Testis (tissue), 3 donors: Measurements from ENCODE around the gene RHOF. TPM values are rescaled to one million over a fixed set of nuclear protein-coding genes. Genes with fewer than 3 reads are reported as not detected.
"Not testable (repeated sequence)": the region's sequence is repeated elsewhere in the genome, so short reads cannot be mapped to it uniquely, and the experiment has no call there.

ENCODE experiments used
- DNase-seq: peaks from one replicate; pipeline ENCODE4 v3.0.0-alpha.2; 2019
- H3K27ac ChIP-seq, 2 donors: fragments of 200-600 bp; sonication (generic); one replicate each; pipeline ENCODE4 v1.5.1; 2019
- H3K27me3 ChIP-seq: fragments of 200-600 bp; sonication (generic); one replicate; pipeline ENCODE4 v1.5.1; 2019
- H3K36me3 ChIP-seq: fragments of 200-600 bp; sonication (generic); one replicate; pipeline ENCODE4 v1.5.1; 2017; ENCODE audit warnings: low read depth; ENCODE audit errors: missing control alignments
- H3K4me1 ChIP-seq: fragments of 200-600 bp; sonication (generic); one replicate; pipeline ENCODE4 v1.5.1; 2019
- H3K4me3 ChIP-seq, 2 donors: fragments of 200-600 bp; sonication (generic); one replicate each; pipeline ENCODE4 v1.5.1; 2017 to 2019
- H3K9me3 ChIP-seq: fragments of 200-600 bp; sonication (generic); one replicate; pipeline ENCODE4 v1.5.1; 2017
- POLR2A ChIP-seq: fragments of 450-650 bp; IDR thresholded peaks from one replicate; pipeline ENCODE4 v1.6.1; 2017; ENCODE audit warnings: antibody characterized with exemption, mild to moderate bottlenecking, moderate library complexity
- WGBS, 2 donors: methylation state at CpG; one replicate each; pipeline ENCODE4 v1.1.5; 2018; 5-methylcytosine and 5-hydroxymethylcytosine counted together
- intact Hi-C: fragments of 100-400 bp; cut with DNase I; formaldehyde crosslinking; loops from one replicate; pipeline ENCODE4 v1.15.1; 2023; ENCODE audit warnings: low total_unique reads
- polyA plus RNA-seq: library from polyadenylated mRNA; stranded (reverse); fragments of 350-450 nt; fragmentation: Illumina TruSeq; extraction: RNeasy Lipid Tissue Mini Kit (QIAGEN cat#74804); gene quantifications from one replicate; pipeline ENCODE4 v1.2.3, GENCODE V29; 2014; ENCODE audit warnings: low read depth, low replicate concordance; ENCODE audit not compliant: insufficient read depth
- total RNA-seq, 2 donors: library from RNA; depleted of rRNA; stranded (reverse); fragments of >200 nt; gene quantifications; one replicate each; pipeline ENCODE4 v1.2.3, GENCODE V29; 2016
- TF ChIP-seq, protein P1 (sequence below), 3 experiments: fragments of 450-650 bp in 2 of 3; fragments of 200-600 bp in 1 of 3; sonication (generic) in 1 of 3; IDR thresholded peaks; one replicate each; pipeline ENCODE4 v1.5.1; 2016 to 2019; ENCODE audit warnings: antibody characterized with exemption in 3 of 3, mild to moderate bottlenecking in 2 of 3, moderate library complexity in 1 of 3

Gene RHOF
- total and polyA plus RNA-seq, 3 donors from 2014 or later, result 16.9 to 20.5 (median 18.0) TPM

DNA sequence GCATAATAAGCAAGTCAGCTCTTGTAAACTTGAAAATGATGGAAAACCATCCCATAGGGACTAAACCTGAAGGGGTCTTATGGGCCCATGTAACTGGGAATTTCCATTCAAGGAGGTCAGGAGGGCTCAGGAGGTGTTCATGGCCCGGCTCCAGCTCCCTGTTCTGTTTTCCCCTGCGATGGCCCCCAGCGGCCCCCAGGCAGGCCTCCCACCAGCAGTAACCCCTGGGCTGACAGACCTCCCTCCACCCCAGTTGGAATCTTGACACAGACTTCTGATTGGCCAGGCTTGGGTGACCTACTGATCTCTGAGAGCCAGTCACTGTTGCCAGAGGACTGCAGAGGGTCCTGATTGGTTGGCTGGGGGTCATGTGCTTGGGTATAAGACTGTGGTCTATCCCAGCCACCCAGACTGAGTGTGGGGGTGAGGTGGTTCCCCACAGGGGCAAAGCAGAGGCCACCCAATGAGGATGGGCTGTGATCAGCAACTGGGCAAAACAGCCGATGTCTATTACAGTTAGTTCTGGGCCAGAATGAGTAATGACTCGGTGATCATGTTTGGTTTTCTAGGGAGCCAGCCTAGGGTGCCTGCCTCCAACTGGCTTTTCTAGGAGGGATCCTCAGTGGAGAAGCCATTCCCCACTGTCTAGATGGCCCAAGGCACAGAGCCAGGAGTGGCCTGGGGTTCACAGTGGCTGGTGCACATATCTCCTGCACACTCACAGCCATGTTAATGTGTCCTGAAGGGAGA is 27.0 kb downstream of the RHOF start:
- Histone ChIP-seq H3K36me3 (no peaks in the 10 kb centered on the region), H3K4me3 (no peak overlapping the region), H3K27ac (no peak overlapping the region), H3K9me3 (no peaks in the 10 kb centered on the region), H3K4me1 (peaks cover 8% of the 10 kb centered on the region), H3K27me3 (no peaks in the 10 kb centered on the region)
- TF ChIP-seq, protein P1, sequence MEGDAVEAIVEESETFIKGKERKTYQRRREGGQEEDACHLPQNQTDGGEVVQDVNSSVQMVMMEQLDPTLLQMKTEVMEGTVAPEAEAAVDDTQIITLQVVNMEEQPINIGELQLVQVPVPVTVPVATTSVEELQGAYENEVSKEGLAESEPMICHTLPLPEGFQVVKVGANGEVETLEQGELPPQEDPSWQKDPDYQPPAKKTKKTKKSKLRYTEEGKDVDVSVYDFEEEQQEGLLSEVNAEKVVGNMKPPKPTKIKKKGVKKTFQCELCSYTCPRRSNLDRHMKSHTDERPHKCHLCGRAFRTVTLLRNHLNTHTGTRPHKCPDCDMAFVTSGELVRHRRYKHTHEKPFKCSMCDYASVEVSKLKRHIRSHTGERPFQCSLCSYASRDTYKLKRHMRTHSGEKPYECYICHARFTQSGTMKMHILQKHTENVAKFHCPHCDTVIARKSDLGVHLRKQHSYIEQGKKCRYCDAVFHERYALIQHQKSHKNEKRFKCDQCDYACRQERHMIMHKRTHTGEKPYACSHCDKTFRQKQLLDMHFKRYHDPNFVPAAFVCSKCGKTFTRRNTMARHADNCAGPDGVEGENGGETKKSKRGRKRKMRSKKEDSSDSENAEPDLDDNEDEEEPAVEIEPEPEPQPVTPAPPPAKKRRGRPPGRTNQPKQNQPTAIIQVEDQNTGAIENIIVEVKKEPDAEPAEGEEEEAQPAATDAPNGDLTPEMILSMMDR (IDR thresholded peaks at IDR 0.05), result no peak
- TF ChIP-seq POLR2A, result no peak
- WGBS, 2 donors, result 76 to 87% methylated on average over 3 to 5 of the region's 5 CpGs
- intact Hi-C loops, result loop anchor here (5.0 kb wide), 1 partner anchor 69 kb away; no protein-coding TSS in a partner anchor
- peak; percentile 48 for DNase-seq

- intact Hi-C loops, result loop anchor here (5.0 kb wide), 1 partner anchor 68 kb away; no protein-coding TSS in a partner anchor
- no peaks in the 10 kb centered on the region for H3K9me3 ChIP-seq
- TF ChIP-seq POLR2A, result no peak
- TF ChIP-seq, protein P1 (IDR thresholded peaks at IDR 0.05), result no peak
- H3K4me3 ChIP-seq, result no peak overlapping the region
- 79 to 92% methylated on average over 5 of the region's 5 CpGs for WGBS, 2 donors
- no peaks in the 10 kb centered on the region for H3K27me3 ChIP-seq
- no peak overlapping the region for H3K27ac ChIP-seq
- no peak for DNase-seq
- no peaks in the 10 kb centered on the region for H3K36me3 ChIP-seq
- peaks cover 8% of the 10 kb centered on the region for H3K4me1 ChIP-seq
Measured at GRCh38 chr12:121765573-121765972, 27.9 kb downstream of the RHOF start.

- WGBS, 2 donors, result 93 to 96% methylated on average over 3 of the region's 3 CpGs
- intact Hi-C loops, result loop anchor here (5.0 kb wide), 1 partner anchor 68 kb away; no protein-coding TSS in a partner anchor
- TF ChIP-seq, protein P1 (IDR thresholded peaks at IDR 0.05), result no peak
- TF ChIP-seq POLR2A, result no peak
- H3K27me3 ChIP-seq, result no peaks in the 10 kb centered on the region
- peaks cover 8% of the 10 kb centered on the region for H3K4me1 ChIP-seq
- no peak overlapping the region for H3K4me3 ChIP-seq
- H3K36me3 ChIP-seq, result no peaks in the 10 kb centered on the region
- no peak for DNase-seq
- no peaks in the 10 kb centered on the region for H3K9me3 ChIP-seq
- no peak overlapping the region for H3K27ac ChIP-seq
Measured at GRCh38 chr12:121764808-121765207, 28.7 kb downstream of the RHOF start.

GRCh38 chr12:121762269-121762668 is 31.2 kb downstream of the RHOF start:
- Histone ChIP-seq H3K9me3 (no peaks in the 10 kb centered on the region), H3K27me3 (no peaks in the 10 kb centered on the region), H3K4me3 (no peak overlapping the region), H3K27ac (no peak overlapping the region), H3K4me1 (no peaks in the 10 kb centered on the region), H3K36me3 (no peaks in the 10 kb centered on the region)
- intact Hi-C loops, result no loop called here
- no peak for TF ChIP-seq POLR2A
- TF ChIP-seq, protein P1 (IDR thresholded peaks at IDR 0.05), result no peak
- 61 to 69% methylated on average over 6 of the region's 6 CpGs for WGBS, 2 donors
- DNase-seq, result no peak

GRCh38 chr12:121758536-121758935 is 35.0 kb downstream of the RHOF start:
- H3K27me3 ChIP-seq, H3K9me3 ChIP-seq, H3K4me3 ChIP-seq, DNase-seq, intact Hi-C loops, H3K27ac ChIP-seq, H3K36me3 ChIP-seq, H3K4me1 ChIP-seq: not testable (repeated sequence)
- WGBS, 2 donors, result 80 to 93% methylated on average over 1 to 21 of the region's 22 CpGs
